ENCODE measurements around the gene OVCH2.

Gene OVCH2

GRCh38 chr11:7639643-7640025, 66.6 kb downstream of the OVCH2 start:
- peak in 1 of 14 donors; percentile 53 for DNase-seq
